Measurements from ENCODE around the gene DPF3.

GRCh38 chr14:72609205-72609916 is 284.5 kb downstream of the DPF3 start:
- TF ChIP-seq POLR2A (IDR thresholded peaks at IDR 0.05) (no peak), CTCF (IDR thresholded peaks at IDR 0.05) (no peak)

All from right lobe of liver (tissue), 4 donors.